WERI-Rb-1 (cell line): Measurements from ENCODE around the gene C14orf119.

Experiments
- DNase-seq: peaks from one replicate; pipeline ENCODE4 v3.0.0-alpha.2; 2020
- H3K27ac ChIP-seq: fragments of 250-450 bp; sonication (Bioruptor Pico); 2 replicates; pipeline ENCODE4 v1.5.1; 2020; ENCODE audit warnings: mild to moderate bottlenecking, moderate library complexity
- H3K27me3 ChIP-seq: fragments of 250-450 bp; sonication (Bioruptor Pico); 2 replicates; pipeline ENCODE4 v1.5.1; 2021; ENCODE audit warnings: mild to moderate bottlenecking, low read depth, moderate library complexity; ENCODE audit not compliant: insufficient read depth, severe bottlenecking
- H3K36me3 ChIP-seq: fragments of 250-450 bp; sonication (Bioruptor Pico); 2 replicates; pipeline ENCODE4 v1.5.1; 2020; ENCODE audit warnings: mild to moderate bottlenecking, moderate library complexity
- H3K4me3 ChIP-seq: 2 replicates; pipeline ENCODE4 v1.5.1; 2011; ENCODE audit warnings: low read depth, mild to moderate bottlenecking, control low read depth, low read length
- H3K9me3 ChIP-seq: fragments of 250-450 bp; sonication (Bioruptor Pico); 2 replicates; pipeline ENCODE4 v1.5.1; 2021; ENCODE audit warnings: mild to moderate bottlenecking, moderate library complexity; ENCODE audit not compliant: severe bottlenecking
- CTCF ChIP-seq: IDR thresholded peaks from 2 replicates; pipeline ENCODE4 v1.5.1; 2011; ENCODE audit warnings: low read depth, mild to moderate bottlenecking, control low read depth, inconsistent platforms, low read length

C14orf119 gene

GRCh38 chr14:23052182-23052623, 43.1 kb upstream of the C14orf119 start:
- H3K4me3 ChIP-seq, result no peak overlapping the region
- no peaks in the 10 kb centered on the region for H3K9me3 ChIP-seq
- H3K36me3 ChIP-seq, result peaks cover 31% of the 10 kb centered on the region
- H3K27me3 ChIP-seq, result no peaks in the 10 kb centered on the region
- peak; percentile 86 for DNase-seq
- peak; percentile 96 for TF ChIP-seq CTCF
- peak overlapping the region; percentile 55 for H3K27ac ChIP-seq

DNA sequence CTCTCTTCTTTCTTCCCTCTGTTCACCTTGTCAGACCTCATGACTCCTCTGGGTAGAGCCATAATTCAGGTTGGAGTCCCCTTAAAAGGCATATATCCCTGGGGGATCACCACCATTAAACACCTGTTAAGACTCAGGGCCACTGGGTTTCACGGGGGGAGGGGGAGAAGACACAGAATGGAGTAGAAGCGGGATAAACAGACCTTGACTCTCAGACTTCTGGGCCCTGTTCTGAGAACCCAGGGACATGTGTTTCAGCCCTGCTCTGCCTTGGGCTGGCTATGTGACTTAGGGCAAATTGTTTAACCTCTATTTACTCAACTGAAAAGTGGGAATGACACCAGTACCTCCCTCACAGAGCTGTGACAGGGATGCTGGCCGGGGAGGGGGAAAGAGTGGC, 42.6 kb upstream of the C14orf119 start:
- H3K4me3 ChIP-seq, result no peak overlapping the region
- peaks cover 31% of the 10 kb centered on the region for H3K36me3 ChIP-seq
- H3K27ac ChIP-seq, result peak overlapping the region; percentile 55
- DNase-seq, result peak; percentile 47
- H3K9me3 ChIP-seq, result no peaks in the 10 kb centered on the region
- H3K27me3 ChIP-seq, result no peaks in the 10 kb centered on the region
- no peak for TF ChIP-seq CTCF

DNA sequence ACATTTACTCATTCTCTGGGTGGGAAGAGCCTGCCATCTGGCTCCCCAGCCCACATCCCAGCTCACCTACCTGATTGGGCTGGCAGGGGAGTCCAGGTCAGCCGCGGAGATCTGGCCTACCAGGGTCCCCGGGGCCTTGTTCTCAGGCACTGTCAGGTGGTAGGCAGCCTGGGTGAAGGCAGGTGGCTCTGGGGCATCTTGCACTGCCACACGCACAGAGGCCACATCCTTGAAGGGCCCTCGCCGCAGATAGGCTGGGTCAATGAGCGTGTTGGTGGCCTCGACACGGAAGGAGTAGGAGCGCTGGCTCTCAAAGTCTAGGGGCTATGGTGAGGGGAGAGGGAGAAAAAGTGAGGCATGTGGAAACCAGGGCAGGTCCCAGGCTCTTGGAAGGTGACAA, 41.9 kb upstream of the C14orf119 start:
- no peak overlapping the region for H3K4me3 ChIP-seq
- no peaks in the 10 kb centered on the region for H3K9me3 ChIP-seq
- peaks cover 29% of the 10 kb centered on the region for H3K36me3 ChIP-seq
- H3K27ac ChIP-seq, result peak overlapping the region; percentile 55; the same call in 1 of the 2 replicates
- no peak for TF ChIP-seq CTCF
- DNase-seq, result no peak
- H3K27me3 ChIP-seq, result no peaks in the 10 kb centered on the region

DNA sequence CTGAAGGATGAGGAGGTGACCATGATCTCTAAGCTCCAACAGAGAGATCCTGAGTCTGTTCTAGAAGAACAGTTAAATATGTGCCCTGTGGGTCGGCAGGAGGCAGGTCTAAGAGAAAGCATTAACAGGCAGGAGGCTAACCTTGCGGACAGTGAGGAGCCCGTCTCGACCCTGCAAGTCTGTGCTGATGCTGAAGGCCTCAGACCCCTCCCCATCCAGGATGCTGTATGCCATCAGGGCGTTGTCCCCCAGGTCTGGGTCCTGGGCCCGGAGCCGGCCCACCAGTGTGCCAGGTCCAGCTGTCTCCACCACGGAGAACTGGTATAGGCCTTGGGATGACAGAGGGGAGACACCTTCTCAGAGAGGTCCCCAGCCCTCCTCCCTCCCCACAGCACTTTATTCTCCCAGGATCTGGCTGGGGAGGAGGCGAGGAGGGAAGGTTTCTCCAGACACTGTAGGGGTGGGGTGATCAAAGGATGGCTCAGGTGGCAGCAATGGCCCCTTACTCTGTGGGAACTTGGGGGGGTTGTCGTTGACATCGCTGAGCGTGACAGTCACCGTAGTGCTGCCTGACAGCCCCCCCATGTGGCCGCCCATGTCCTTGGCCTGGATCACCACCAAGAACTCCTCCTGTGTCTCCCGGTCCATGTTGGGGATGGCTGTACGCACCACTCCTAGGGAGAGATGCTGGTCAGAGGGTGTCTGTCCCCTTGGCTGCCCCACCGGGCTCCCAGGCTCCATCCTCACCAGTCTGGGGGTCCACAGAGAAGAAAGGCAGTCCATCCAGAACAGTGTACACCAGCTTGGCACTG, 41.1 kb upstream of the C14orf119 start:
- Histone ChIP-seq H3K27me3 (no peaks in the 10 kb centered on the region), H3K27ac (no peak overlapping the region), H3K4me3 (no peak overlapping the region), H3K9me3 (no peaks in the 10 kb centered on the region), H3K36me3 (peaks cover 29% of the 10 kb centered on the region)
- TF ChIP-seq CTCF, result peak; percentile 77
- peak; percentile 67 for DNase-seq

GRCh38 chr14:23055147-23055550, 40.2 kb upstream of the C14orf119 start:
- TF ChIP-seq CTCF, result no peak
- no peak overlapping the region for H3K27ac ChIP-seq
- H3K36me3 ChIP-seq, result peaks cover 26% of the 10 kb centered on the region
- H3K9me3 ChIP-seq, result no peaks in the 10 kb centered on the region
- H3K4me3 ChIP-seq, result no peak overlapping the region
- DNase-seq, result no peak
- no peaks in the 10 kb centered on the region for H3K27me3 ChIP-seq
